Stomach (tissue), 9 donors: ENCODE results near the gene ADAMTS10. TPM values are rescaled to one million over a fixed set of nuclear protein-coding genes. Genes with fewer than 3 reads are reported as not detected.
"Not testable (repeated sequence)": the region's sequence is repeated elsewhere in the genome, so short reads cannot be mapped to it uniquely, and the experiment has no call there.

Source experiments
- DNase-seq, 2 donors: peaks; one replicate each; pipeline versions ENCODE4 v3.0.0 to v3.0.0-alpha.2; 2013 to 2019
- H3K27ac ChIP-seq, 5 donors: fragments of 200-600 bp in 4 of 5; sonication (generic) in 4 of 5; one replicate each; pipeline ENCODE4 v1.5.1; 2013 to 2019; ENCODE audit warnings: mild to moderate bottlenecking in 1 of 5, moderate library complexity in 1 of 5
- H3K27me3 ChIP-seq, 3 donors: fragments of 200-600 bp; sonication (generic); one replicate each; pipeline ENCODE4 v1.5.1; 2017 to 2019; ENCODE audit warnings: mixed run types in 1 of 3
- H3K36me3 ChIP-seq, 4 donors: fragments of 200-600 bp; sonication (generic); 1 replicate in 3 of 4; 2 replicates in 1 of 4; pipeline ENCODE4 v1.5.1; 2016 to 2019
- H3K4me1 ChIP-seq, 4 donors: fragments of 200-600 bp; sonication (generic); one replicate each; pipeline ENCODE4 v1.5.1; 2016 to 2019
- H3K4me3 ChIP-seq, 4 donors: fragments of 200-600 bp; sonication (generic) in 3 of 4; one replicate each; pipeline ENCODE4 v1.5.1; 2016 to 2019; ENCODE audit warnings: mild to moderate bottlenecking in 1 of 4
- H3K9me3 ChIP-seq, 4 donors: fragments of 200-600 bp; sonication (generic); one replicate each; pipeline ENCODE4 v1.5.1; 2016 to 2019
- EP300 ChIP-seq: sonication (generic); formaldehyde crosslinking; IDR thresholded peaks from one replicate; pipeline ENCODE4 v1.6.1; 2017; ENCODE audit warnings: antibody characterized with exemption
- POLR2A ChIP-seq, 4 donors: fragments of 450-650 bp; IDR thresholded peaks; one replicate each; pipeline ENCODE4 v1.6.1; 2016; ENCODE audit warnings: antibody characterized with exemption in 4 of 4, control low read depth in 2 of 4, mild to moderate bottlenecking in 1 of 4, moderate library complexity in 1 of 4
- POLR2AphosphoS5 ChIP-seq, 3 donors: sonication (generic); formaldehyde crosslinking; IDR thresholded peaks; one replicate each; pipeline ENCODE4 v1.6.1; 2016; ENCODE audit warnings: antibody characterized with exemption in 3 of 3
- WGBS, 5 donors: extraction: QIAGEN DNeasy Blood & Tissue Kit in 3 of 5; methylation state at CpG; one replicate each; pipeline versions ENCODE4 v1.1.5 to v1.1.7; 2013 to 2018; 5-methylcytosine and 5-hydroxymethylcytosine counted together
- intact Hi-C: fragments of 100-400 bp; cut with DNase I; formaldehyde crosslinking; loops from one replicate; pipeline ENCODE4 v1.15.1; 2023; ENCODE audit warnings: low total_unique reads
- polyA plus RNA-seq, 3 donors: library from polyadenylated mRNA; stranded (reverse); fragments of 200-250 nt; gene quantifications; one replicate each; pipeline ENCODE4 v1.2.3, GENCODE V29; 2013
- total RNA-seq, 5 donors: library from RNA; depleted of rRNA; stranded (reverse); fragments of >200 nt; gene quantifications; one replicate each; pipeline versions ENCODE4 v1.1.0 to v1.2.3, GENCODE V29; 2014 to 2016
- TF ChIP-seq, protein P1 (sequence below), 7 experiments: fragments of 450-650 bp in 4 of 7; fragments of 200-600 bp in 3 of 7; sonication (generic) in 3 of 7; IDR thresholded peaks; one replicate each; pipeline ENCODE4 v1.5.1; 2016 to 2019; ENCODE audit warnings: antibody characterized with exemption in 7 of 7, control low read depth in 2 of 7, mild to moderate bottlenecking in 1 of 7
- donor health status: healthy with polysubstance abuse.
- donor health status: Bipolar disorder and iron deficiency.
- donor health status: healthy.

ADAMTS10 gene
- total and polyA plus RNA-seq, 8 donors = 1.9 to 28.5 (median 7.6) TPM

DNA sequence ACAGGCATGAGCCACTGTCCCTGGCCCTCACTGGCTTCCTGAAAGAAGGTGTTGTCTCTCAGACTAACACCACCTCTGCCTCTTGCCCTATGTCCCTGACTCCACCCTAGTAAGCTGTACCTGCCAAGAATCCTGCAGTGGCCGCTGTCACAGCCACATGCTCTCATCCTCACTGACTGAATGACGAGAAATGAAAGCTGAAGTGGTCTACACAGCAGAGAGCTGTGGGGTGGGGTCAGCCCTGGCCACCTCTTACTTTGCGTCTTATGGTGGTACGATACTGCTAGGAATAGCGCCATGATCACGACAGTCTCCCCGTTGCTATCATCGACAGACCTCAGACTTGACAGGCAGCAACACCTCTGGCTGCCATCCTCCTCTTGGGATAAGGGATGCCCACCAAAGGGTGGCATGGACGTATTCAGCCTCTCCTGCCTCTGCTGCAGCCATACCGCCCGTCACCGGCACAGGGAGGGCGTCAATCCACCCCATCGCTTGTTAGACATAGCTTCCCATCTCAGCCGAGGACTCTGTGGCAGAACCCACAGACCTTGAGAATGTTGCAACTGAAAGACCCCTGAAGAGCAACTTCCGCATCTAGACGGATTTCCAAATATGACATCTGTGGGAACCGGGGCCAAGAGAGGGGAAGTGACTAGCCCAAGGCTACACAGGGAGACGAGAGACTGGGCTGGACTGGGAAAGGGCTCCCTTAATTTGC lies 34.1 kb downstream of the ADAMTS10 start:
- no peaks in the 10 kb centered on the region for H3K36me3 ChIP-seq
- TF ChIP-seq POLR2AphosphoS5 (IDR thresholded peaks at IDR 0.05) = no peak
- no peak for TF ChIP-seq POLR2A (IDR thresholded peaks at IDR 0.05)
- no peak for TF ChIP-seq EP300
- TF ChIP-seq, protein P1, sequence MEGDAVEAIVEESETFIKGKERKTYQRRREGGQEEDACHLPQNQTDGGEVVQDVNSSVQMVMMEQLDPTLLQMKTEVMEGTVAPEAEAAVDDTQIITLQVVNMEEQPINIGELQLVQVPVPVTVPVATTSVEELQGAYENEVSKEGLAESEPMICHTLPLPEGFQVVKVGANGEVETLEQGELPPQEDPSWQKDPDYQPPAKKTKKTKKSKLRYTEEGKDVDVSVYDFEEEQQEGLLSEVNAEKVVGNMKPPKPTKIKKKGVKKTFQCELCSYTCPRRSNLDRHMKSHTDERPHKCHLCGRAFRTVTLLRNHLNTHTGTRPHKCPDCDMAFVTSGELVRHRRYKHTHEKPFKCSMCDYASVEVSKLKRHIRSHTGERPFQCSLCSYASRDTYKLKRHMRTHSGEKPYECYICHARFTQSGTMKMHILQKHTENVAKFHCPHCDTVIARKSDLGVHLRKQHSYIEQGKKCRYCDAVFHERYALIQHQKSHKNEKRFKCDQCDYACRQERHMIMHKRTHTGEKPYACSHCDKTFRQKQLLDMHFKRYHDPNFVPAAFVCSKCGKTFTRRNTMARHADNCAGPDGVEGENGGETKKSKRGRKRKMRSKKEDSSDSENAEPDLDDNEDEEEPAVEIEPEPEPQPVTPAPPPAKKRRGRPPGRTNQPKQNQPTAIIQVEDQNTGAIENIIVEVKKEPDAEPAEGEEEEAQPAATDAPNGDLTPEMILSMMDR (IDR thresholded peaks at IDR 0.05) = no peak
- no peaks in the 10 kb centered on the region for H3K9me3 ChIP-seq
- peak overlapping the region; percentile 28 to 50 (median 42) for H3K4me3 ChIP-seq
- peaks cover 0 to 40% (median 17%) of the 10 kb centered on the region in 3 donors for H3K27me3 ChIP-seq
- peak overlapping the region in 4 of 5 donors; percentile 32 to 84 (median 66) for H3K27ac ChIP-seq
- no peak for DNase-seq
- H3K4me1 ChIP-seq = peaks cover 0 to 42% (median 17%) of the 10 kb centered on the region in 4 donors
- intact Hi-C loops = no loop called here
- WGBS, 5 donors = 58 to 72% (median 64%) methylated on average over 17 to 19 of the region's 19 CpGs

GRCh38 chr19:8575467-8575997 lies 35.0 kb downstream of the ADAMTS10 start:
- peak overlapping the region; percentile 28 to 50 (median 42) for H3K4me3 ChIP-seq
- H3K27me3 ChIP-seq = peaks cover 0 to 38% (median 17%) of the 10 kb centered on the region in 3 donors
- peaks cover 0 to 46% (median 13%) of the 10 kb centered on the region in 4 donors for H3K4me1 ChIP-seq
- no peak for TF ChIP-seq EP300
- no peak for TF ChIP-seq POLR2AphosphoS5 (IDR thresholded peaks at IDR 0.05)
- TF ChIP-seq POLR2A (IDR thresholded peaks at IDR 0.05) = no peak
- TF ChIP-seq, protein P1 (IDR thresholded peaks at IDR 0.05) = no peak
- no peak for DNase-seq
- 26 to 41% (median 35%) methylated on average over 8 to 10 of the region's 10 CpGs for WGBS, 5 donors
- H3K9me3 ChIP-seq = no peaks in the 10 kb centered on the region
- peak overlapping the region in 4 of 5 donors; percentile 0 to 84 (median 66) for H3K27ac ChIP-seq
- intact Hi-C loops = no loop called here
- H3K36me3 ChIP-seq = no peaks in the 10 kb centered on the region

- Histone ChIP-seq H3K27me3 (peaks cover 0 to 33% (median 17%) of the 10 kb centered on the region in 3 donors), H3K4me3 (peak overlapping the region in 2 of 4 donors; percentile 44 to 50), H3K4me1 (peaks cover 0 to 48% (median 10%) of the 10 kb centered on the region in 4 donors)
- 85 to 95% (median 91%) methylated on average over 7 of the region's 7 CpGs for WGBS, 5 donors
- H3K36me3 ChIP-seq, H3K9me3 ChIP-seq, intact Hi-C loops, H3K27ac ChIP-seq, DNase-seq: not testable (repeated sequence)
Measured at GRCh38 chr19:8574619-8574922, 35.9 kb downstream of the ADAMTS10 start.

GRCh38 chr19:8573316-8573715 lies 37.2 kb downstream of the ADAMTS10 start:
- Histone ChIP-seq H3K4me3 (peak overlapping the region in 1 of 4 donors; percentile 21), H3K4me1 (peaks cover 0 to 46% (median 7%) of the 10 kb centered on the region in 4 donors), H3K9me3 (no peaks in the 10 kb centered on the region), H3K36me3 (no peaks in the 10 kb centered on the region), H3K27me3 (peaks cover 0 to 26% (median 14%) of the 10 kb centered on the region in 3 donors), H3K27ac (peak overlapping the region in 2 of 5 donors; percentile 4 to 17)
- TF ChIP-seq EP300 (no peak), POLR2AphosphoS5 (IDR thresholded peaks at IDR 0.05) (no peak), POLR2A (IDR thresholded peaks at IDR 0.05) (no peak)
- TF ChIP-seq, protein P1 (IDR thresholded peaks at IDR 0.05) = no peak
- no peak for DNase-seq
- WGBS, 5 donors = 79 to 88% (median 83%) methylated on average over 7 of the region's 7 CpGs
- intact Hi-C loops = no loop called here

DNA sequence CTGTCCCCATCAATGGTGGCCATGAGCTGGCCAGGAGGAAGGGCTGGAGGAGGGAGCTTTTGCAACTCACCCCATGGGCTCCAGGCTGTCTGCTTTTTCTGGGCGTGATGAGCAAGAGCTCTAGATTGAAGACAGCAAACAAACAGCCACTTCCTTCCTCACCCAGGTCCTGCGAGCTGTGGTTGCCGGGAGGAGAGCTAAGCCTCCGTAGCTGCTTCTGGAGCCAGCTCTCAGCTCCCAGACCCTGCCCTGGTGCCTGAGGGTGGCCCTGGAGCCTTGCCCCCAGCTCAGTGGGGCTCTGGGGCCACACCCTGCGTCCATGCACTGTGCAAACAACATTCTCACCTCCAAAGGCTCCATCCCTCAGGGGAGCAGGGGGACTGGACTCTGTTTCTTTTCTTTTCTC lies 39.5 kb downstream of the ADAMTS10 start:
- Histone ChIP-seq H3K4me3 (peak overlapping the region in 1 of 4 donors; percentile 17), H3K4me1 (peaks cover 0 to 43% (median 5%) of the 10 kb centered on the region in 4 donors), H3K27ac (peak overlapping the region in 4 of 5 donors; percentile 37 to 77 (median 62)), H3K9me3 (no peaks in the 10 kb centered on the region), H3K27me3 (peaks cover 0 to 3% (median 0%) of the 10 kb centered on the region in 3 donors), H3K36me3 (no peaks in the 10 kb centered on the region)
- peak in 1 of 3 donors; percentile 18 for TF ChIP-seq POLR2AphosphoS5 (IDR thresholded peaks at IDR 0.05)
- TF ChIP-seq, protein P1 (IDR thresholded peaks at IDR 0.05) = no peak
- 10 to 24% (median 16%) methylated on average over 4 to 5 of the region's 5 CpGs for WGBS, 5 donors
- intact Hi-C loops = no loop called here
- peak; percentile 47 to 52 for DNase-seq
